Left ventricle myocardium inferior (tissue), 1 donor: ENCODE measurements around the gene OGT. TPM values are rescaled to one million over a fixed set of nuclear protein-coding genes. Genes with fewer than 3 reads are reported as not detected.

Experiments
- DNase-seq: peaks from one replicate; pipeline ENCODE4 v3.0.0-alpha.2; 2020
- H3K27ac ChIP-seq: fragments of 200-600 bp; replicated peaks from 2 replicates; pipeline ENCODE4 v1.8.0; 2021
- H3K27me3 ChIP-seq: fragments of 200-600 bp; 2 replicates; pipeline ENCODE4 v1.8.0; 2021; ENCODE audit warnings: low read depth
- H3K36me3 ChIP-seq: fragments of 200-600 bp; 2 replicates; pipeline ENCODE4 v1.8.0; 2021
- H3K4me1 ChIP-seq: fragments of 200-600 bp; 2 replicates; pipeline ENCODE4 v1.8.0; 2021
- H3K4me3 ChIP-seq: fragments of 200-600 bp; 2 replicates; pipeline ENCODE4 v1.8.0; 2021; ENCODE audit warnings: mild to moderate bottlenecking, moderate library complexity
- H3K9me3 ChIP-seq: fragments of 200-600 bp; replicated peaks from 2 replicates; pipeline ENCODE4 v1.8.0; 2021
- CTCF ChIP-seq: fragments of 200-600 bp; IDR thresholded peaks from 2 replicates; pipeline ENCODE4 v1.8.0; 2021; ENCODE audit warnings: antibody characterized with exemption, mild to moderate bottlenecking, borderline replicate concordance
- intact Hi-C: fragments of 100-400 bp; cut with micrococcal nuclease; formaldehyde crosslinking; loops from one replicate; pipeline ENCODE4 v1.11.0; 2022
- total RNA-seq: library from RNA; stranded (reverse); fragmentation: NEBNext Ultra II Directional; extraction: Animal tissue kit (Norgen Biotek cat#: 25700); gene quantifications from one replicate; pipeline ENCODE4 v1.2.1, GENCODE V29; 2021
- donor health status: DM: no; HTN: yes; CAD: no; lungs with severe emphysema.

OGT gene
- total RNA-seq, 1 donor from 2014 or later: 83.8 TPM

- no peaks in the 10 kb centered on the region for H3K27me3 ChIP-seq
- no peak for TF ChIP-seq CTCF
- DNase-seq: peak; percentile 30
- H3K4me1 ChIP-seq: peaks cover 33% of the 10 kb centered on the region
- H3K4me3 ChIP-seq: peak overlapping the region; percentile 83
- intact Hi-C loops: no loop called here
- no peaks in the 10 kb centered on the region for H3K9me3 ChIP-seq
- peaks cover 11% of the 10 kb centered on the region for H3K36me3 ChIP-seq
- peak overlapping the region; percentile 94 for H3K27ac ChIP-seq
These were observed 1.1 kb downstream of the OGT start for GRCh38 chrX:71533851-71534561.

GRCh38 chrX:71534773-71535544, 2.1 kb downstream of the OGT start:
- DNase-seq: no peak
- intact Hi-C loops: no loop called here
- Histone ChIP-seq H3K4me1 (peaks cover 42% of the 10 kb centered on the region), H3K36me3 (peaks cover 11% of the 10 kb centered on the region), H3K9me3 (no peaks in the 10 kb centered on the region), H3K27ac (peak overlapping the region; percentile 94), H3K4me3 (peak overlapping the region; percentile 83), H3K27me3 (no peaks in the 10 kb centered on the region)
- TF ChIP-seq CTCF: no peak

GRCh38 chrX:71536285-71536684, 3.4 kb downstream of the OGT start:
- Histone ChIP-seq H3K36me3 (peaks cover 11% of the 10 kb centered on the region), H3K27me3 (no peaks in the 10 kb centered on the region), H3K27ac (peak overlapping the region; percentile 94), H3K4me3 (peak overlapping the region; percentile 83), H3K4me1 (peaks cover 56% of the 10 kb centered on the region), H3K9me3 (no peaks in the 10 kb centered on the region)
- intact Hi-C loops: no loop called here
- TF ChIP-seq CTCF: no peak
- no peak for DNase-seq

- DNase-seq: no peak
- peaks cover 11% of the 10 kb centered on the region for H3K36me3 ChIP-seq
- no peaks in the 10 kb centered on the region for H3K27me3 ChIP-seq
- no peak overlapping the region for H3K4me3 ChIP-seq
- H3K4me1 ChIP-seq: peaks cover 70% of the 10 kb centered on the region
- H3K27ac ChIP-seq: no peak overlapping the region
- H3K9me3 ChIP-seq: no peaks in the 10 kb centered on the region
- intact Hi-C loops: no loop called here
- TF ChIP-seq CTCF: no peak
These were observed 4.8 kb downstream of the OGT start for GRCh38 chrX:71537743-71538142.

GRCh38 chrX:71540801-71541200, 7.9 kb downstream of the OGT start:
- Histone ChIP-seq H3K27me3 (no peaks in the 10 kb centered on the region), H3K27ac (peak overlapping the region; percentile 12), H3K4me3 (peak overlapping the region; percentile 14), H3K36me3 (peaks cover 11% of the 10 kb centered on the region), H3K4me1 (peaks cover 98% of the 10 kb centered on the region), H3K9me3 (no peaks in the 10 kb centered on the region)
- no peak for TF ChIP-seq CTCF
- DNase-seq: no peak
- intact Hi-C loops: no loop called here
